HL-60/S4 treated with retinoic acid at 250 ng/mL for 4 days and 3 days (cell line): Measurements from ENCODE around the gene MTF2.
"Not testable (repeated sequence)": the region's sequence is repeated elsewhere in the genome, so short reads cannot be mapped to it uniquely, and the experiment has no call there.

Experiments used
- in situ Hi-C: fragments of 300-500 bp; cut with MboI; formaldehyde crosslinking; loops from 2 replicates; pipeline ENCODE4 v1.7.0; 2022; ENCODE audit warnings: low sequenced_read_pairs

The MTF2 gene

GRCh38 chr1:93140106-93140505, 61.0 kb downstream of the MTF2 start:
- in situ Hi-C loops: no loop called here

DNA sequence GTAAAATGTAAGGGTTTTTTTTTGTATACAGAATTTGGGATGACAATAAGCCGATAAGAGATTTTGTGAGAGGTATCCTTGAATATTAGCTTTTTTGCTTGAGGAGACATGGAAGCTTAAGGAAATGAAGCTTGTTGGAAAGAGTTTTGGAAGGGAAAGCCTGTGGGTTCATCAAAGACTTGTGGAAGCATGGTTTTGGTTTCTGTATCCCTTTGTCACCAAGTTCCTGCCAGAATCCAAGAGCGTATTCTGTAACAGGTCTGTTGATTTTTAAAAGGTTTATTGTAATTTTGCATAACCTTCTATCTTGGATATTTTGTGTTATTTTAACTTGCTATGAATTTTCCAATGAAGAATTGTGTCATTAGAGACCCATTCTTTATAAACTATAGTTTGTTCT, 63.1 kb downstream of the MTF2 start:
- in situ Hi-C loops: no loop called here

DNA sequence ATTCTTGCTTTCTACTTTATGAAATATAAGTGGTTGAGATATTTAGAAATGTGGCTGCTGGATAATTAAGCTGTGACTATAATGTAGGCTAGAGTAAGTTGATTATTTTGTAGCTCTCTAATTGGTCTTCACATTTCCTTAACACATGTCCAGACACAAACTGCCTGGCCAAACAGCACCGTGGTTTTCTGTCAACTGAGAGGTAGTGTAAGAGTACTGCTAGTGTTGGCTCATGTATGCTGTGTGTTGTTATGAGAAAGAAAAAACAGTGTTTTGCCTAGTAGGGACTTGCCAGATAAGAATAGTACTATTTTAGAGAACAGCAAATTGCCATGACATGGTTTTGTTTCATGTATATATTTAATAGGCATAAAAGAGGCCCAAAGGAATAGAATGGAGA, 64.1 kb downstream of the MTF2 start:
- in situ Hi-C loops: no loop called here

GRCh38 chr1:93143769-93144168, 64.7 kb downstream of the MTF2 start:
- in situ Hi-C loops: no loop called here

DNA sequence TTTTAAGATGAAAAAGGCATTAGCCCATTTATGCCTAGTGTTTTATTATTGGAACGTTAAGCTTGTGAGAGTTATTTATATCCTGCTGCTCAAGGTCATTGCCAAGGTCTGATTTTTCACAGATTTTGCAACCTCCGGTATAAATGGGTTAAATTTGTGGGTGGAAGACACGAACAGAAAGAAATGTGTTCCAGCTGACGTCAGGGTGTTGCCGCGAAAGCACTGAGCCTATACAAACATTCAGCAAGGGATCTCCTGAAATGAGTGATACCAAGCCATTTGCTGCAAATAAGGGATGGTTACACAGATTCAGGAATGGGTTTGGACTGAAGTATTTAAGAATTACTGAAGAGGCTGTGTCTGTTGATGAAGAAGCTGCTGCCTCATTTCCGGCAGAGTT, 68.9 kb downstream of the MTF2 start:
- in situ Hi-C loops: no loop called here

GRCh38 chr1:93150729-93151128, 71.6 kb downstream of the MTF2 start:
- in situ Hi-C loops: no loop called here

DNA sequence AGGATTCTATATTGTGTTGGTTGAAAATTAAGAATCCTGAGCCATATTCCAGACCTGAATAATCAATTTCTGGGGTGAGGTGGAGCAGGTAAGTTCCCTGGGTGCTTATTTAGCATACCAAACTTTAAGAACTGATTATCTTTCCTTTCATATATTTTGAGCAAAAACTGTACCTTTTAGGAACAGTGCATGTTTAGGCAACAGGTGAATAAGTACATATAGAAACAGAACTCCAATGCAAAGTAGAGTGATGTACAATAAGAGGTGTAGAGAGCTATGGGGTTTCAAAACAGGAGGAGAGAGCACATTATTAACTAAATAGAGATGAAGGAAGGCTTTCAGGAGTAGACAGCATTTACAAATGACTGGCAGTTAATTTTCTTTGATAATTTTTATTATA, 72.4 kb downstream of the MTF2 start:
- in situ Hi-C loops: no loop called here

- in situ Hi-C loops: no loop called here
These were observed 73.8 kb downstream of the MTF2 start for GRCh38 chr1:93152835-93153234.

DNA sequence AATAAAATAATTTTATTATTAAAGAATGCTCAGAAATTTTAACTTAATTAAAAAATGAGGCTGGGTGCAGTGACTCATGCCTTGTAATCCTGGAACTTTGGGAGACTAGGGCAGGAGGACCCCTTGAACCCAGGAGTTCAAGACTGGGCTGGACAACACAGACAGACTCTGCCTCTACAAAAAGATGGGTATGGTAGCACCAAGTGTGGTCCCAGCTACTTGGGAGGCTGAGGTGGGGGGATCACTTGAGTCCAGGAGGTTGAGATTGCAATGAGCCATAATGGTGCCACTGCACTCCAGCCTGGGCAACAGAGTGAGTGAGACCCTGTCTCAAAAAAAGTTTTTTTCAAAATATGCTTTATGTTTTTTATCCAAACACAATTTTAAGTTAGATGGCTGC, 75.8 kb downstream of the MTF2 start:
- in situ Hi-C loops: no loop called here

- in situ Hi-C loops: no loop called here
These were observed 76.3 kb downstream of the MTF2 start for GRCh38 chr1:93155335-93155734.

- in situ Hi-C loops: no loop called here
These were observed 80.3 kb downstream of the MTF2 start for GRCh38 chr1:93159337-93159736.

DNA sequence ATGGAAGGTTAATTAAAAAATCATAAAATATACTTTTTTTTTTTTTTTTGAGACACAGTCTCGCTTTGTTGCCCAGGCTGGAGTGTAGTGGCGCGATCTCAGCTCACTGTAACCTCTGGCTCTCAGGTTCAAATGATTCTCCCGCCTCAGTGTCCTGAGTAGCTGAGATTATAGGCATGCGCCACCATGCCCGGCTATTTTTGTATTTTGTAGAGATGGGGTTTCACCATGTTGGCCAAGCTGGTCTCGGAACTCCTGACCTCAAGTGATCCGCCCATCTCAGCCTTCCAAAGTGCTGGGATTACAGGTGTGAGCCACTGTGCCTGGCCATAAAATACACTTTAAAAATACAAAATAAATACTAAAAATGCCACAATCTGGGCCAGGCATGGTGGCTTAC, 84.2 kb downstream of the MTF2 start:
- in situ Hi-C loops: not testable (repeated sequence)

GRCh38 chr1:93164816-93165215, 85.7 kb downstream of the MTF2 start:
- in situ Hi-C loops: no loop called here

GRCh38 chr1:93165895-93166294, 86.8 kb downstream of the MTF2 start:
- in situ Hi-C loops: not testable (repeated sequence)

DNA sequence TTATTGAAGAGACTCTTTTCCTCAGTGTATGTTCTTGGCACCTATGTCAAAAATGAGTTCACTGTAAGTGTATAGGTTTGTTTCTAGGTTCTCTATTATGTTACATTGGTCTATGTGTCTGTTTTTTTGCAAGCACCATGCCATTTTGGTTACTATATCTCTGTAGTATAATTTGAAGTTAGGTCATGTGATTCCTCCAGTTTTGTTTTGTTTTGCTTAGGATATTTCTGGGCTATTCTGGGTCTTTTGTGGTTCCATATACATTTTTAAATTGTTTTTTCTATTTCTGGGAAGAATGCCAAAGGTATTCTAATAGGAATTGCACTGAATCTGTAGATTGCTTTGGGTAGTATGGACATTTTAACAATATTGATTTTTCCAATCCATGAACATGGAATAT, 87.9 kb downstream of the MTF2 start:
- in situ Hi-C loops: no loop called here

GRCh38 chr1:93170141-93170678, 91.1 kb downstream of the MTF2 start:
- in situ Hi-C loops: not testable (repeated sequence)

DNA sequence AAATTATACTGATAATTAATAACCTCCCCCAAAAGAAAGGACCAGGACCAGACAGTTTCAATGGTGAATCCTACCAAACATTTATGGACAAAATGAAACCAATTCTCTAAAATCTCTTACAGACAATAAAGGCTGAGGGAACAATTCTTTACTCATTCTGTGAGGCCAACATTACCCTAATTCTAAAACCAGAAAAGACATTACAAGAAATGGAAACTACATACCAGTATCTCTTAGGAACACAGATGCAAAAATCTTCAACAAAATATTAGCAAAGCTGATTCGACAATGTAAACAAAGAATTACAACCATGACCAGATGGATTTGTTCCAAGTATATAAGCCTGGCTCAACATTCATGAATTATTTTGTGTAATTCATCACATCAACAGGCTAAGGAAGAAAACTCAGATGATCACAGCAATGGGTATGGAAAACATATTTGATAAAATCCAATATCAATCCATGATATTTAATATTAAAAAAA, 92.5 kb downstream of the MTF2 start:
- in situ Hi-C loops: no loop called here

- in situ Hi-C loops: no loop called here
These were observed 93.7 kb downstream of the MTF2 start for GRCh38 chr1:93172778-93173177.

DNA sequence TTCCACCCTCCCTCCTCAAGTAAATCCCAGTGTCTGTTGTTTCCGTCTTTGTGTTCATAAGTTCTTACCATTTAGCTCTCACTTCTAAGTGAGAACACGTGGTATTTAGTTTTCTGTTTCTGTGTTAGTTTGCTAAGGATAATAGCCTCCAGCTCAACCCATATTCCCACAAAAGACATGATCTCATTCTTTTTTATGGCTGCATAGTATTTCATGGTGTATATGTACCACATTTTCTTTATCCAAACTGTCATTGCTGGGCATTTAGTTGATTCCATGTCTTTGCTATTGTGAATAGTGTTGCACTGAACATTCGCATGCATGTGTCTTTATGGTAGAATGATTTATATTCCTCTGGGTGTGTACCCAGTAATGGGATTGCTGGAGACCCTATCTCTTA, 95.6 kb downstream of the MTF2 start:
- in situ Hi-C loops: not testable (repeated sequence)

DNA sequence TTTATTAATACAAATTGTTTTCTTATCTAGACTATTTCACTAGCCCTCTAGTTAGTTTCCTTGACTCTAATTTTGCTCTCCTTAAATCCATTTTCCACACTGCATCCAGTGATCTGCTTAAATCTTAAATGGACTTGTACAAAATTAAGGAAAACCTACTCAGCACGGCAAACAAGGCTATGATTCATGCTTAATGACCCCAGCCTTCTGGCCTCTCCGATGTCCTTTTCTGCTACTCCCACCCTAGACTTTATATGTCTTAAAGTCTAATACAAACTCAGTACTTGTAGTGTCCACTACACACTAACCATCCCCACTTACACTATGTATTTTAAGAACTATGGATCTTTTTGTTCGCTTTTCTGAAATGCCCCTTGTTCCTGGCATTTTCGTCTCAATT, 98.9 kb downstream of the MTF2 start:
- in situ Hi-C loops: no loop called here

DNA sequence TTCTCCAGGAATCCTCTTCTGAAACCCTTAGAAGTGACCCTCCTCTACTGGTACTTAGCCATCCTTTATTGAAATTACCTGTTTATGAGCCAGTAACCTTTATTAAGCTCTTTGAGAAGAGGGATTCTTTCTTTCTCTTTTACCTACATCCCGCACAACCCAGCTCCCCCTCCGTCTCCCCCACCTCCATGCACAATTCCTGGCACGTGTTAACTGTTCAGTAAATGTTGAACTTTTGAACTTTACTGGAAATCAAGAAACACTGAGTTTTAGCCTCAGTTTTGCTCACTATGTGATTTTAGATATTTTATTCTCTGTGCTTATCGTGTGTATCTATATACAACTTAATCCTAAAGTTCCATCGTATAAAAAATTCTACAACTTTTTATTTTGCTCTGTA, 99.3 kb downstream of the MTF2 start:
- in situ Hi-C loops: no loop called here

DNA sequence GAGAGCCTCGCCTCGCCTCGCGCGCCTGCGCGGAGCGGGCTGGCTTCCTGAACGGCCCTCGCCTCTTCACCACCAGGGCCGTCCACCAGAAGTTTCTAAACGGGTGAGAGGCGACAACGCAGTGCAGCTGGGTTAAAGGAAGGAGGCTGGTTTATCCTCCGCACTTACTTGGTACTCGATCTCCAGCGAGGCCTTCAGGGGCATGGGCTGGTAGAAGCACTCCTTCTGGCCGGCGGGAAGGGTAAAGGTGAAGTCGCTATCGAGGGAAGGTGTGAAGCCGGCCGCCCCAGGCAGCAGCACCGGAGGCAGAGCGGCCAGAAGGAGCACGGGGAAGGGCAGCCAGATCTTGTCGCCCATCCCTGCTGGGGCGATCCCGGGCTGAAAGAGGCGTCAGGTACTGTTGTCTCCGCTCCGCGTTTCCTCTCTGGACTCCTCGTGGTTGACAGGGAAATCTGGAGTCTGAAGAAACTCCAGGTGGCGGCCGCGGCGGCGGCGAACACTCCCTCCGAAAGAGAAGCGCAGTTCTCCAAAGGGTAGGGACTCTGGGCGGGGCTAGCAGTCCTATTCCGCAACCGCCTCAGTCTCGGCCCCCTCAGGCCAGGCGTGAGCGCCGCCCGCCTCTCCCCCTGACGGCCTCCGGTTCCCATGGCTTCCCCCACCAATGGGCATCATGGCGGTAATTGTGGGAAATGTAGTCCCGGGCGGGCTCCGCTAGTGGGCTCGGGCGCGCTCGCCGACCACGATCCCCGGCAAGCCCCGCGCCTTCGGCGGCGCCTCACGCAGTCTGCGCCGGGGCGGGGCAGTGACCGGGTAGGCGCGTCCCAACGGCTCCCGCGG, 101.0 kb downstream of the MTF2 start, which contains the start of gene TMED5:
Gene TMED5 (minus strand): TSS at position 528 of the 837 bp plus-strand sequence. CDS start 171 bp downstream, at position 357.
- in situ Hi-C loops: no loop called here
